Activated CD8-positive, alpha-beta memory T cell treated with anti-CD3 and anti-CD28 coated beads, Interleukin-2, amount 50 U/mL, for 24 hours (primary cell): ENCODE results near the gene METTL24.
"Not testable (repeated sequence)": the region's sequence is repeated elsewhere in the genome, so short reads cannot be mapped to it uniquely, and the experiment has no call there.

ENCODE experiments used
- DNase-seq: peaks from one replicate; pipeline ENCODE4 v3.0.0-alpha.2; 2020; ENCODE audit errors: extremely low read depth

The METTL24 gene

DNA sequence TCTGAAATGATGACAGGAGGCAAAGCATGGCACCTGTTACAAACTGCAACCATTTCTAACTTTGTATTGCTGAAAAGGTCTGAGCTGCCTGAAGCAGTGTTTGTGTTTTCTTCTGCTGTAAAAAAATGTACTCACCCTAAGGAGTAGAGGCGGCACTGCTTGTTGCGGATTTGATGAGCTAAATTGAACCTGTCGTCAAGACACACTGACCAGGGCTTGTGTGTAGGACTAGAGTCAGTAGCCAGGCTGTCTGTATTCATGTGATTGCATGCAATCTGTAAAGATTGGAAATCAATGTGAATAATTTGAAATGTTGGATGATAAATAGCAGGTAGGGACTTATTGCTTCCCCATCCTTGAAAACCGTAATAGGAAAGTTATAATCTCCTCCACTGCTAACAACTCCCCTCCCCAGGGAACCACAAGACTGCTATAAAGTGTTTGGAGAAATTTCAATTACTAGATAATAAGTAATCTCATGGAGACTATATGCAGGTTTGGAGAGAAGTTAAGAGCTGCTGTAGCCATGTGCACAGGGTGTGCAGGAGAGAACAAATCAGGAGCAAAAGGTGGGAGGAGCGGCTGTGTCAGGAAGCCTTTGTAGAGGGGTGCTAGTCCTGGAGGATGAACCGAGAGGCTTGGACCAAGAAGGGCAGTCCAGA is 42.8 kb downstream of the METTL24 start:
- DNase-seq: no peak

DNA sequence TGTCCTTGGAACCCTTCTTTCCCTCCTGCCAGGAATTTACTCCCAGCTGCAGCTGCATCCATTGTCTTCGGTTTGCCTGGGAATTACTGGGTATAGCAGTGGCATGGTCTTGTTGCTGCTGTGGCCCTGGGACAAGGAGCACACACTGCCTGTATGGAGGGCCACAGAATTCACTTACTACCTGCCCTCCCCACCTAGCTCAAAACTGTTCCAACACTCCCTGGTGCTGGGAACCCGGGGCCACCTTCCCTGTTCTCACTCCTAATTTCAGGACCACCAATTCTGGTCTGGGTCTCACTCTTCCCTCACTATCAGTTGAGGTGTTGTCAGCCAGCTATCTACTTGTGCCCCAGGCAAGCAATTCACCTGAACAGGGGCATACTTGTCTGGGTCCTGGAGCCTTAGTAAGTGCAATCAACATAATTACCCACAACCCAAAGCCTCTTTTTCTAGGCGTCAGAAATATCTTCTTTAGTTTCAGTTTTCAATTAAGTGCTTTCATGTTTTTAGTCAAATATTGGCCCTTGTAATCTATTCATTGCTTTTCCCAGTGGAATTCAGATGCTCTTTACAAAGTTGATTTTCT is 47.2 kb downstream of the METTL24 start:
- DNase-seq: no peak

DNA sequence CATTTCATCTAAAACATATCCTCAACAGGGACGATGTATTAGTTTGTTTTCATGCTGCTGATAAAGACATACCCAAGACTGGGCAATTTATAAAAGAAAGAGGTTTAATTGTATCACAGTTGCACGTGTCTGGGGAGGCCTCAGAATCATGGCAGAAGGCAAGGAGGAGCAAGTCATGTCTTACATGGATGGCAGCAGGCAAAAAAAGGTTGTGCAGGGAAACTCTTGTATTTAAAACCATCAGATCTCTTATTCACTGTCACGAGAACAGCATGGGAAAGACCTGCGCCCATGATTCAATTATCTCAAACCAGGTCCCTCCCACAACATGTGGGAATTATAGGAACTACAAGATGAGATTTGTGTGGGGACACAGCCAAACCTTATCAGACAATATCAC is 48.7 kb downstream of the METTL24 start:
- DNase-seq: not testable (repeated sequence)

DNA sequence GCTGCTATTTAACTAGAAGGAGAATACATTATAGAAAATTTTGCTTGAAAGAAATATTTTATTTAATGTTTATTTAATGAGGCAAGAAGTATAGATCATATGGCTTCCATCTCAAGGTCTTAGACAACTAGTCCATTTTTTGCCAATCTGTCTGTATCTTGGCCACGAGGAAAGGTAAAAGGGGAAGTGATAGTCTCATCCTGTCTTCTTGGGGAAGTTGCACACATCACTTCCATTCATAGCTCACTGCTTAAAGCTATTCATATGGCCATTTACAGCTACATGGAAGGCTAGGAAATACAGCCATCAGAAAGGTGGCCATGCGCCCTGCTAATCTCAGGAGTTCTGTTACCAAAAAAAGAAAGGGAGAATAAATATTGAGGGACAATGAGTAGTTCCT is 50.8 kb downstream of the METTL24 start:
- DNase-seq: no peak

DNA sequence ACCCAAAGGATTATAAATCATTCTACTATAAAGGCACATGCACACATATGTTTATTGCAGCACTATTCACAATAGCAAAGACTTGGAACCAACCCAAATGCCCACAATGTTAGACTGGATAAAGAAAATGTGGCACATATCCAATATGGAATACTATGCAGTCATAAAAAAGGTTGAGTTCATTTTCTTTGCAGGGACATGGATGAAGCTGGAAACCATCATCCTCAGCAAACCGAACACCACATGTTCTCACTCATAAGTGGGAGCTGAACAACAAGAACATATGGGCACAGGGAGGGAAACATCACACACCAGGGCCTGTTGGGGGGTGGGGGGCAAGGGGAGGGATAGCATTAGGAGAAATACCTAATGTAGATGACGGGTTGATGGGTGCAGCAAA is 52.3 kb downstream of the METTL24 start:
- DNase-seq: not testable (repeated sequence)

DNA sequence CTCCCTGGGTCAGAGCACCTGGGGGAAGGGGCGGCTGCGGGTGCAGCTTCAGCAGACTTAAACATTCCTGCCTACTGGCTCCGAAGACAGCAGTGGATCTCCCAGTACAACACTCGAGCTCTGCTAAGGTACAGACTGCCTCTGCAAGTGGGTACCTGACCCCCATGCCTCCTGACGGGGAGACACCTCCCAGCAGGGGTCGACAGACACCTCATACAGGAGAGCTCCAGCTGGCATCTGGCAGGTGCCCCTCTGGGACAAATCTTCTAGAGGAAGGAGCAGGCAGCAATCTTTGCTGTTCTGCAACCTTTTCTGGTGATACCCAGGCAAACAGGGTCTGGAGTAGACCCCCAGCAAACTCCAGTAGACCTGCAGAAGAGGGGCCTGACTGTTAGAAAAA is 54.5 kb downstream of the METTL24 start:
- DNase-seq: not testable (repeated sequence)

DNA sequence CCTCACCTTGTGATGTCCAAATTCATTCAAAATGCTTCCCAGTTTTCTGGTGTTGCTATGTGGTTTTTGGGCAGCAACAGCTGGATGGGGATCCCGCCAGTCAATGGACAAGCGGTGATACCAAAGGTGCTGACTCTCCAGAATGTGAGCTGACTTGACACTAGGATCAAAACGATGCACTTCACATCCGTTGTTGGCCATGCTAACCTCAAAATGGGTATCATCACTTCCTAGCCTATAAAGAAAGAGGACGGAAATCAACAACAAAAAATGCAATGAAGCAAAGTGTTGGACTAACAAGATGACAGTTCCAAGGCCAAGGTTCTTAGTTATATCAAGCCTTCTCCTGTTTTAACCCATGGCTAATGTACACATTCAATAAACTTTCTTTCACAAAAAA is 59.2 kb downstream of the METTL24 start:
- DNase-seq: no peak

DNA sequence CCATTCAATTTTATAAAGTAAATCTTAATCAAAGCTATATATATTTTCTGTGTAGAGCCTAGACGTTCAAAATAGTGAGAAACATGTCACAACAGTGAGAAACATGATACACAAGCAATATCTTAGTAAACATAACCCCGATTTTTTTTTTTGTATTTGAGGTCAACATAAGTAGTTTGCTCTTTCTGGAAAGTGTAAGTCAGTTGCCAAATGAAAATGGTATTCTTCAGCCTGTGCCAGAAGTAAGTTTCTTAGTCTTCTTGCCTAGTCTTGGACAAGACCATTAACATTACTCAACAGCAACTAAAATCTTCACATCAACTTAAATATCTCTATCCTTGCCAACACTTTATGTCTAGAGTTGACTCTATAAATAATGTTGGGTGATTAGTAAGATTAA is 59.7 kb downstream of the METTL24 start:
- no peak for DNase-seq

DNA sequence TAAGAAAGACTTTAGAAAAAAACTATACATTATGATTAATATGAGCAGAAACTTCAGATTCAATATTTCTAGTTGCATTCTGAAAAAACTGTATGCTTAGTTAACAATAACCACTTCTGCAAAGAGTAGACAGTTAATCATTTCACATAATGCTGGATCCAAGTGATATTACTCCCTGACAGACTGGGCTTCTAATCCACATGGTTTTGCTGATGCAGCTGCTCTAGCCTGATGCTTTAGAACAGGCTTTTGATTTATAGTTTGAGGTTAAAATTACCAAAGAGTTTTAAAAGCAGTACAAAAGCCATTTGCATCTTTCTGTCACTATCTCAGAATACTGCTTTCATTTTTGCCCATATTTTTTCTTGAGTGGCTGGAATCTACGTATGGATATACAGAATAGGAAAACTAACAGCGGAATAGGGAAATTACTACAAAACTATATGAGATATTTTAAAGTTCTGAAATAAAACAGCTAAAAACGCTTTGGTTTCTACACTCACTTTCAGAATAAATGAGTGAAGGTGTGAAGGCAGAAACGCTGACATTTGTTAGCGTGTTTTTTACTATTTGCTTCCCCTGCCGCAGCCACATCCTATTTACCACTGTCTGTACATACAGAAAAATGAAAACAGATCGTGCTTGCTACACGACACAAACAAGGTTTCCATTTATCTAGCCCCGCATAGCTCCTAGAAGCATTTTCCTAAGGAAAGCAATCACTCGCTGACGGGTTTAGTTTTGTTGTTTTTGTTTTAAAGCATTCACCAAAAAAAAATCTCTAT is 61.7 kb downstream of the METTL24 start:
- DNase-seq: no peak

DNA sequence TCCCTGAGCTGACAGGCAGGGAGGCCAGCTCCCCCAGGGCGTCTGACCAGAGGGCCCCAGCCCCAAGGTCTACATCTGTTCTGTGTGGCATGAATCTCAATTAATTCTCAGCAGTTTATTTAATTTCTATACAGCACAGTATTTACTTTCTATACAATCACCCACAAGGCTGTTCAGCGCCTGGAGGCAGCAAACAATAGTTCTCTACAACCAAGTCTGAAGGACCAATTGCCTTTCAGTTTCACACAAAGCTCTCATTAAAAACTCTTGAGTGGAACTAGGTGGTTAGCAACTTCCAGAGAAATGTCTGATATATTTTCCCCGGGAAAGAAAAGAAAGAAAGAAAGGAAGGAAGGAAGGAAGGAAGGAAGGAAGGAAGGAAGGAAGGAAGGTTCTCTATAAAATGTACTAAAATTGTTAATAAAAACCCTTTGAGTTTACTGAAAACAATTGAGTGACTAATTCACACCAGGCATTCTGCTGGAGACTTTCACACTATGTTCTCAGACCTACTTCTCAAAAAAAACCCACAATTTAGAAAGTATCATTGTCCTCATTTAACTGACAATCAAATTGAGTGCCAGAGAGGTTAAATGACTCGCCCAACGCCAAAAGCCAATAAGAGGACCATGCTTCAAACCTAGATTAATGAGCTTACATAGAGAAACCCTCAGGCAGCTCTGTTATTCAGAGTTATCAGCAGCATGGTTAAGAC is 62.5 kb downstream of the METTL24 start:
- no peak for DNase-seq

DNA sequence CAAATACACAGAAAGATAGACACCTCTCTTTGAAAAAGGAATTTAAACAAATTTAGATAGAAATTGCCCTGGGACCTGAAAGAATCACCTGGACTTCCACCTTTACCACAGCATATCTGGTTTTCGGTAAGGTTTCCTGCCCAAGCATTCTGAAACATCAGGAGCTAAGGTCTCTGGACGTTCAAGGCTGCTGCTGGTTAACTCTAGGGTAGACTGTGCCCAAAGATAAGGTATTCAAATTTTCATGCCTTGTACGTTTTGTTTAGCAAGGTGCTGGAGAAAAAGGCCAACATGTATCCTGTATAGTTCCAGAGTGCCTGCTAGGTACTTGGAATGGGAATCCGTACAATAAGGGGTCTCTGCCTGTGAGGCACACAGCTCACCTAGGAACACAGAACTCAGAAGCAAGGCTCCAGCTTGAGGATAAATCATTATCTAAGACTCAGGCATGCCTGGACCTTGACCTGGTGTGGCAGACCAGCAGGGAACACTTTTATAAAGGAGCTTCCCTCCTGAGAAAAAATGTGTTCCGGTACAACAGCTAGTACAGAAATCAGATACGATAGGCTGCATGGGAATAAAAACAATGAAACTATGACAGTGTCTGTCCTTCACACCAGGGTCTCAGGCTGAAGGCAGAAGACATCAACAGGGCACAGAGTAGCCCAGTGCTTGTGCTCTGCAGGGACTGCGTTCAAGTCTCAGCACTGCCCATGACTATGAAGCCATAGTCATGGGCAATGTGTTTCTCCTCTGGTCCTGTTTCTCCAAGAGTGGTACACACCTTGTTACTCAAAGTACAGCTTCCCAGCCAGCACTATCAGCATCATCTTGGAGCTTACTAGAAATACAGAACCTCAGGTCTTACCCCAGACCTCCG is 70.4 kb downstream of the METTL24 start:
- no peak for DNase-seq

DNA sequence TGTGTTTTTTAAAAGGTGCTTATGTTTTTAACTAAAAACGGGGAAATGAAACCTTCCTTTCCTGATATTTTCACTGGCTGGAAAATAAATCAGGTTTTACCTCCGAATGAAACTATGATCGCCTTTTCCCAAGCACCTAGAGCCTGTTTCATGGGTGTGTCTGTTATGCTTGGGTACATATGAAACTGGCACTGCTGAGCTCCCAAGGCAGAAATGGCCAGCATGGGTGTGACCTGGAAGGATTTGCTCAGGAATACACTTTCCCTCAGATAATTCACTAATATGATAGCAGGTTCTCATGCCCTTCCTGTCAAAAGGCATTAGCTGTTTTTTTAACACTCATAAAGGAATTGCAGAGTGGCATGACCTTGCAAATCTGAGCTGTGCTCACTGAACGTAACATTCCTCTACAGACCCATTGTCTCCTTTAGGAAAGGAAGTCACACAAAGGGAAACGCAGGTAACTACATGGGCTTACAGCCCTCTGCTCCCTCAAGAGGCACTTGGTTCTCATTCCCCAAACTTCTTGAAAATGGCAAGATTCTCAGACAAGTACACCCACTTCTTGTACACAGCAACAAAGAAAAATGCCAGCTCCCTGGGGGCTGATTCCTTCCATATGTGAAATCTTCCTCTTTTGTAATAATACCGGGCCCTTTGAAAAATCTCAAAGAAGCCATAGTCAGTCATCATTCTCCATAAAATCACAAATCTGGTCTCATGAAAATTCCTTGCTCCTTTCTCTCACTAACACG is 72.7 kb downstream of the METTL24 start:
- no peak for DNase-seq

DNA sequence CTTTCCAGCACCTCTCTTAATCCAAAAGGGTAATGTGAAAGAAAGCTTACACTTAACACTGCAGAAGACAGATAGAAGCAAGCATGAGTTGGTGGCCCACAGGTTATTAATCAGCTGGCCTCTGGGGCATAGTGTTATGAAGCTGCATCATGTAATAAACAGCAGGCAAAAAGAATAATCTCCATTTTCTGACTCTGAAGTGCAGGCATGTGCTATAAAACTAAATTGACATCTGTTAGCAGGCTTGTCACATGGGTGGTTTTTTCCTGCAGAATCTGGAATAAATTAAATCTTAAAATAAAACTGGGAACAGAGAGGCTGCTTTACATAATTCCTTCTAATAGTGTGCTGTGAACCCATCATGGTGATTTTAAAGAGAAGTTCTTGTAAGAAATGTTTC is 73.3 kb downstream of the METTL24 start:
- DNase-seq: no peak

DNA sequence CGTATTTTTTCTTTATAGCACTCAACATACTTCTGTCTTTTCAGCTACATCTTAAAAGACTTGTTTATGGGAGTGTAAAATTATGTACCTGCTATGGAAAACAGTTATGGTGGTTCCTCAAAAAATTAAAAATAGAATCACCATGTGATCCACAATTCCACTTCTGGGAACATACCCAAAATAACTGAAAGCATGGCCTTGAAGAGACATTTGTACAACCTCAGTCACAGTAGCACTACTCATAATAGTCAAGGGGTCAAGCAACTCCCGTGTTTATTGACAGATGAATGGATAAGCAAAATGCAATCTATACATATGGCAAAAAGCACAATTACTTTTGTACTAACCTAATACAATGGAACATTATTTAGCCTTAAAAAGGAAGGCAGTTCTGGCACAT is 74.5 kb downstream of the METTL24 start:
- no peak for DNase-seq

DNA sequence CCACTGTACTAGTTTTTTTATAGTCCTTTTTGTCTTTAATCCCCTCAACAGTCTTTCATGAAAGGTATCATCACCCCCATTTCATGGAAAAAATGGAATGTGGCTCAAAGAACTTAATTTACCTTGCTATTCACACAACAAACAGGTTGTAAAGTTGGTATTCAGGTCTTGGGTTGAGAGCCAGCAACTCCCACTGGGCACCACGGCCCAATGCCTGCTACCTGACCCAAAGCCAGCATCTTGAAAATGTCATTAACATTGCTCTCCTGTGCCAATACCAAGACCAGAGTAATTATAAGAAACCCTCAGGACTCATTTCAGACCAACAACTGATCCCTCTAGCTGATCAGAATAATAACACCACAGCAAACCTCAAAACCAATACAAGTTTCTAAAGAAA is 75.7 kb downstream of the METTL24 start:
- DNase-seq: no peak

DNA sequence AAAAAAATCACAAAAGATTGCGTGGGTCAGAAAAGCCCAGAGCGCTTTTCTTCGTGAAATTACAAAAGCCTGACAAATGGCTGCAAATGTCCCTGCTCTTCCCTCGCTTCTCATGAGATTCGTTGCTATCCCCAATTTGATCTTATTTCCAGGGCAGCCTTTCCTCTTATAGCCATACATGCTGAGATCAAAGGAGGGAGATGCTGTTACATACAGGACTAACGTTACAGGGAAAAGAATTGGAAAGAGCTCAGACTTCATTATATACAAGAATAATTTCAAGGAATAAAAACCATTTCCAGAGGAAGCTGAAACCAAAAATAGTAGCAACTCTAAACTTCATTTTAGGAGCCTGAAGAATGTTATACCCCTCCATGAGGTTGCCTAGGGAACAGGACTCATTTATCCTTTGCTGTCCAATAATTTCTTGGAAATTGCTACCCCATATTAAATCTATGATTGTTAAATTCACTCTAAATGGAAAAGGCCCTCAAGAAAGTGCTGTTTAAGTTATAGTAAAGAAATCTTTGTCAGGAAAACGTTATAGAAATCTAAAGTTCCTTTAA is 81.0 kb downstream of the METTL24 start:
- DNase-seq: no peak

DNA sequence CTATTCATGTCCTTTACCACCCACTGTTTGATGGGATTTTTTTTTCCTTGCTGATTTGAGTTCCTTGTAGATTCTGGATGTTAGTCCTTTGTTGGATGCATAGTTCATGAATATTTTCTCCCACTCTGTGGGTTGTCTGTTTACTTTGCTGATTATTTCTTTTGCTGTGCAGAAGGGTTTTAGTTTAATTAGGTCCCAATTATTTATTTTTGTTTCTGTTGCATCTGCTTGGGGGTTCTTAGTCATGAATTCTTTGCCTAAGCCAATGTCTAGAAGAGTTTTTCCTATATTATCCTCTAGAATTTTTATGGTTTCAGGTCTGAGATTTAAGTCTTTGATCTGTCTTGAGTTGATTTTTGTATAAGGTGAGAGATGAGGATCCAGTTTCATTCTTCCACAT is 85.4 kb downstream of the METTL24 start:
- DNase-seq: not testable (repeated sequence)

DNA sequence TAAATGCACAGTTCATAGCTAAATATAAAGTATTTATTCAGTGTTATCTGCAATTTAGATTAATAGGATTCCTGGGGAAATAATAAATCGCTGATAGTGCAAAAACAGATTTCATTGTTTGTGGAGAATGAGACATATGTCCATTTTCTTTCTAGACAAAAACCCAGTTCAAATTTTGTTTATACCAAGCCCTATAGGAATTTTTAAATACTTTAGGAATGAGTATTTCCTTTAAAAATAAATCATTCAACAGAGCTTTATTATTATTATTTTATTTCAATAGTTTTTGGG is 86.5 kb downstream of the METTL24 start:
- no peak for DNase-seq

DNA sequence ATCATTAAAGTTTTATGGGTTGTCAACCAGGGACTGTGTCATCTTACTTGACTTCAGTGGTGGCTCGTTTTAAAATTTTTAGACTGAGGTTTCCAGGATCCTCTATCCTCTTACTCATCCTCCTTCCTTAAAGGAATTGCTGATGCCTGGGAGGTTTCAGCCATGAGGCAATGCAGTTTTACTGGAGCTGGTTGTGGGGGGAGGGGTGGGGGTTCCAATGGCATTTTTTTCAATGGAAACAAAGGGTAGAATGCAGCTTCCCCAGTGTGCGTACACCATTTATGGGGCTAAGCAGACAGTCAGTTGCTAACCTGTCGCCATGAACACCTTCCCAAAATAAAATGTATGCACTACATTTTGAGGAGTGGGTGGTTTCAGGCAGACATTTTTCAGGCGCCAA is 88.0 kb downstream of the METTL24 start:
- no peak for DNase-seq

DNA sequence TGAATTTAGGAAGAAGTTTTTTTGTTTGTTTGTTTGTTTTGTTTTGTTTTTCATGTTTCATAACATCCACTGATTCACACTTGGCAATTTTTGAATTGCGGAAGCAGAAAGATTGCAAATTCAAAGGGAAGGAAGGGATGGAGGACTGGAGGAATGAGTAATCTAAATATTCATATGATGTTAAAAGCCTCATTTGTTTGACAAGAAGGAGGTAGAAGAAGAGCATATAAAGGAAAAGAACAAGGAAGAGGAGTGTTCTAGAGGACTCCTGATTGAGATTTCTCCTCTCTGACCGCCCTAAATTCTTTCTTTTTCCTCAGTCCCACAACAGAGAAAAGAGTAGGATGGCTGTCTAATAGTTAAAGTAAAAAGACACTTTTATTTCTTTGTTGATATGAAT is 88.5 kb downstream of the METTL24 start:
- DNase-seq: no peak

DNA sequence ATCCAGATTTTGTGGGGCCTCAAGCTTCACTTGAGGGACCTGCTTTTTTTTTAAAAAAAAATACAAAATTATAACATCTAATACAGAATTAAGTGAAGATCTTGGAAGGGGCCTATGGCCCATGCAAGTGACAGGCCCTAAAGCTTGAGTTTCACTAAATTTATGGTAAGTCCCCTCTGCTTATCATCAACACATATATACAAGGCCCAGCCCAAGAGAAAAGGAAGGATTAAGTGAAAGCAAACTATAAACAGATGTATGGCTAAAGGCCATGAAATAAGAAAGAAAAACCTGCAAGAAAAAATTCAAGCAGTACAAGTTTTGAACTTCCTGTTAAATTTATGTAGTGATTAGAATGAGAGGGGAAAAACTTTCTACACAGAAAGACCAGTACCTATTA is 91.2 kb downstream of the METTL24 start:
- DNase-seq: no peak
